Ascending aorta (tissue), 2 donors: ENCODE data around the gene EFNA2. TPM values are rescaled to one million over a fixed set of nuclear protein-coding genes. Genes with fewer than 3 reads are reported as not detected.

Source experiments
- DNase-seq, 2 donors: peaks; one replicate each; pipeline ENCODE4 v3.0.0-alpha.2; 2019; ENCODE audit warnings: low spot score in 2 of 2
- H3K27ac ChIP-seq, 2 donors: fragments of 200-600 bp; sonication (generic); one replicate each; pipeline ENCODE4 v1.5.1; 2016 to 2017; ENCODE audit warnings: mild to moderate bottlenecking in 1 of 2
- H3K27me3 ChIP-seq: fragments of 200-600 bp; sonication (generic); one replicate; pipeline ENCODE4 v1.5.1; 2017
- H3K36me3 ChIP-seq, 2 donors: fragments of 200-600 bp; sonication (generic); one replicate each; pipeline ENCODE4 v1.5.1; 2016
- H3K4me1 ChIP-seq, 2 donors: fragments of 200-600 bp; sonication (generic); one replicate each; pipeline ENCODE4 v1.5.1; 2016 to 2017; ENCODE audit warnings: mild to moderate bottlenecking in 1 of 2
- H3K4me3 ChIP-seq, 2 donors: fragments of 200-600 bp; sonication (generic); one replicate each; pipeline ENCODE4 v1.5.1; 2016 to 2017; ENCODE audit warnings: mild to moderate bottlenecking in 1 of 2
- H3K9me3 ChIP-seq, 2 donors: fragments of 200-600 bp; sonication (generic); one replicate each; pipeline ENCODE4 v1.5.1; 2016
- CTCF ChIP-seq, 3 experiments: fragments of 200-600 bp in 2 of 3; fragments of 450-650 bp in 1 of 3; sonication (generic) in 2 of 3; IDR thresholded peaks; one replicate each; pipeline ENCODE4 v1.5.1; 2016 to 2019; ENCODE audit warnings: antibody characterized with exemption in 3 of 3, mild to moderate bottlenecking in 1 of 3, moderate library complexity in 1 of 3
- intact Hi-C: fragments of 100-400 bp; cut with DNase I; formaldehyde crosslinking; loops from one replicate; pipeline ENCODE4 v1.15.1; 2023
- total RNA-seq: library from RNA; depleted of rRNA; stranded (reverse); fragments of >200 nt; gene quantifications from one replicate; pipeline ENCODE4 v1.1.0, GENCODE V29; 2016

The EFNA2 gene
- total RNA-seq, 1 donor from 2014 or later = not detected

- Histone ChIP-seq H3K4me3 (peak overlapping the region; percentile 79 to 86), H3K27ac (peak overlapping the region; percentile 94 to 99), H3K36me3 (peaks cover 49 to 59% of the 10 kb centered on the region in 2 donors), H3K9me3 (no peaks in the 10 kb centered on the region), H3K4me1 (peaks cover 33 to 55% of the 10 kb centered on the region in 2 donors), H3K27me3 (no peaks in the 10 kb centered on the region)
- intact Hi-C loops = loop anchor here (5.0 kb wide), 1 partner anchor 217 kb away; the partner anchor contains the start of genes PCSK4 and REEP6
- no peak for DNase-seq
- TF ChIP-seq CTCF (IDR thresholded peaks at IDR 0.05) = no peak
Measured at GRCh38 chr19:1274852-1275259, 10.8 kb upstream of the EFNA2 start.

DNA sequence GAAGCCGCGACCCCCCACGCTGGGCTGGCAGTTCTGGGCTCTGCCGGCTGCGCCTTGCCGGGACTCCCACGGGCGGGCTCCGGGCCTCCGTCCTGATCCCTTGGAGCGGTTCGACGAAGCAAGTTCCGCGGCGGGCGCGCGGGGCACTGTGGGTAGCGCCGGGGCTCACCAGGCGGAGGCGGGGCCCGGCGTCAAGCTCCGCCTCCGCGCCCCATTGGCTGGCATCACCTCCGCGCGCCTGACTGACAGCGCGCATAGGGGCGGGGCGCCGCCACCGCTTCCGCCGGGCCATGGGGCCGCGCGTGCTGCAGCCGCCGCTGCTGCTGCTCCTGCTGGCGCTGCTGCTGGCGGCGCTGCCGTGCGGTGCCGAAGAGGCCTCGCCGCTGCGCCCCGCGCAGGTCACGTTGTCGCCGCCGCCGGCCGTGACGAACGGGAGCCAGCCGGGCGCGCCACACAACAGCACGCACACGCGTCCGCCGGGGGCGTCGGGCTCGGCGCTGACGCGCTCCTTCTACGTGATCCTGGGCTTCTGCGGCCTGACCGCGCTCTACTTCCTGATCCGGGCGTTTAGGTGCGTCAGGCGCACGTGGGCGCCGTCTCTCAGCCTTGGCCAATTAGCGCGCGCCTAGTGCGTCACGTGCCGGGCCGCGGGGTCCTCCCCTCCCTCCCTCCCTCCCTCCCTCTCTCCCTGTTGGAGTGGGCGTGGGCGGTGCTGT, 10.3 kb upstream of the EFNA2 start, which contains the start of gene FAM174C:
FAM174C (plus strand) TSS at position 271 of the 716 bp plus-strand sequence; CDS start at position 291, 20 bp downstream.
- peak; percentile 75 to 96 for DNase-seq
- Histone ChIP-seq H3K27me3 (no peaks in the 10 kb centered on the region), H3K27ac (peak within 1 kb of the TSS; percentile 94 to 99), H3K36me3 (peaks cover 49 to 59% of the 10 kb centered on the region in 2 donors), H3K9me3 (no peaks in the 10 kb centered on the region), H3K4me1 (peaks cover 32 to 51% of the 10 kb centered on the region in 2 donors), H3K4me3 (peak within 1 kb of the TSS; percentile 79 to 86)
- TF ChIP-seq CTCF (IDR thresholded peaks at IDR 0.05) = no peak
- intact Hi-C loops = loop anchor here (5.0 kb wide), 1 partner anchor 217 kb away; the partner anchor contains the start of genes PCSK4 and REEP6

- intact Hi-C loops = loop anchor here (1.0 to 5.0 kb wide), 2 partner anchors 78 to 216 kb away; partner anchors contain the start of genes PCSK4 and REEP6
Measured at GRCh38 chr19:1275976-1276627, 9.6 kb upstream of the EFNA2 start.

GRCh38 chr19:1276628-1277022, 9.0 kb upstream of the EFNA2 start:
- Histone ChIP-seq H3K27ac (peak overlapping the region; percentile 94 to 99), H3K9me3 (no peaks in the 10 kb centered on the region), H3K4me1 (peaks cover 20 to 39% of the 10 kb centered on the region in 2 donors), H3K36me3 (peaks cover 39 to 50% of the 10 kb centered on the region in 2 donors), H3K4me3 (peak overlapping the region; percentile 79 to 86), H3K27me3 (no peaks in the 10 kb centered on the region)
- no peak for TF ChIP-seq CTCF (IDR thresholded peaks at IDR 0.05)
- intact Hi-C loops = loop anchor here (1.0 to 5.0 kb wide), 2 partner anchors 78 to 216 kb away; partner anchors contain the start of genes PCSK4 and REEP6
- DNase-seq = no peak

More at GRCh38 chr19:1275976-1276627, 9.6 kb upstream of the EFNA2 start:
- peaks cover 44 to 56% of the 10 kb centered on the region in 2 donors for H3K36me3 ChIP-seq
- no peaks in the 10 kb centered on the region for H3K27me3 ChIP-seq
- H3K4me3 ChIP-seq = peak overlapping the region; percentile 79 to 86
- peak overlapping the region; percentile 94 to 99 for H3K27ac ChIP-seq
- no peak for TF ChIP-seq CTCF (IDR thresholded peaks at IDR 0.05)
- H3K9me3 ChIP-seq = no peaks in the 10 kb centered on the region
- H3K4me1 ChIP-seq = peaks cover 25 to 44% of the 10 kb centered on the region in 2 donors
- no peak for DNase-seq

DNA sequence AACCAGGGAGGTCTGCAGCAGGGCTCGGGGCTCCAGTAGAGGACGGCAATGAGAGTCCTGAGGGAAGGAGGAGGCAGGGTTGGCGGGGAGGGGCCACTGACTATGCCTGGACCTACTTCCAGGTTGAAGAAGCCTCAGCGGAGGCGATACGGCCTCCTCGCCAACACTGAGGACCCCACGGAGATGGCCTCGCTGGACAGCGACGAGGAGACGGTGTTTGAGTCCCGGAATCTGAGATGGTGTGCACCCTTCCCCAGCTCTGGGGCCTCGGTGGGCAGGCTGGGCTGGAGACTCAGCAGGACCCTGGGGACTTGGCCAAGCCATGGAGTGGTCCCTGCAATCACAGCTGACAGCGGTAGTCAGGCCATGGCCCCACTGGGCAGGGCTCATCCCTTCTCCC, 8.6 kb upstream of the EFNA2 start:
- DNase-seq = no peak
- no peaks in the 10 kb centered on the region for H3K9me3 ChIP-seq
- no peaks in the 10 kb centered on the region for H3K27me3 ChIP-seq
- intact Hi-C loops = loop anchor here (5.0 kb wide), 1 partner anchor 215 kb away; the partner anchor contains the start of genes PCSK4 and REEP6
- no peak for TF ChIP-seq CTCF (IDR thresholded peaks at IDR 0.05)
- H3K36me3 ChIP-seq = peaks cover 35 to 46% of the 10 kb centered on the region in 2 donors
- H3K27ac ChIP-seq = no peak overlapping the region
- H3K4me1 ChIP-seq = peaks cover 16 to 35% of the 10 kb centered on the region in 2 donors
- no peak overlapping the region for H3K4me3 ChIP-seq
